AG04450 (cell line): ENCODE results near the gene CBS. TPM values are rescaled to one million over a fixed set of nuclear protein-coding genes. Genes with fewer than 3 reads are reported as not detected.
"Not testable (repeated sequence)": the region's sequence is repeated elsewhere in the genome, so short reads cannot be mapped to it uniquely, and the experiment has no call there.

Source experiments
- CTCF ChIA-PET: fragments of 300-600, 350-600 bp; formaldehyde crosslinking; extraction: SDS; loops from one replicate; lab custom pipeline; 2022; ENCODE audit warnings: antibody characterized with exemption, inconsistent platforms; lab: Charles Lee
- POLR2A ChIA-PET: fragments of 350-600 bp; formaldehyde crosslinking; extraction: SDS; loops from one replicate; lab custom pipeline; 2021; ENCODE audit warnings: antibody characterized with exemption, inconsistent platforms; lab: Yijun Ruan, JAX
- DNase-seq: peaks from one replicate; pipeline ENCODE4 v3.0.0-alpha.2; 2011; ENCODE audit warnings: low read depth, low spot score
- H3K27ac ChIP-seq: one replicate; pipeline ENCODE4 v1.5.1; 2012; ENCODE audit warnings: low read depth, low read length, control low read depth
- H3K27me3 ChIP-seq: one replicate; pipeline ENCODE4 v1.6.0; 2012; ENCODE audit warnings: low read length; ENCODE audit not compliant: control insufficient read depth, insufficient read depth
- H3K4me3 ChIP-seq: 2 replicates; pipeline ENCODE4 v1.5.1; 2011; ENCODE audit warnings: mild to moderate bottlenecking, low read depth, low read length, control low read depth
- H3K9me3 ChIP-seq: 2 replicates; pipeline ENCODE4 v1.5.1; 2012; ENCODE audit warnings: low read length; ENCODE audit not compliant: control insufficient read depth, insufficient read depth
- polyA plus RNA-seq: library from polyadenylated mRNA; depleted of rRNA; stranded (reverse); fragments of >200 nt; gene quantifications from 2 replicates; pipeline ENCODE4 v1.2.3, GENCODE V29; 2011

Gene CBS
- polyA plus RNA-seq, 1 experiment = 41.1 TPM

DNA sequence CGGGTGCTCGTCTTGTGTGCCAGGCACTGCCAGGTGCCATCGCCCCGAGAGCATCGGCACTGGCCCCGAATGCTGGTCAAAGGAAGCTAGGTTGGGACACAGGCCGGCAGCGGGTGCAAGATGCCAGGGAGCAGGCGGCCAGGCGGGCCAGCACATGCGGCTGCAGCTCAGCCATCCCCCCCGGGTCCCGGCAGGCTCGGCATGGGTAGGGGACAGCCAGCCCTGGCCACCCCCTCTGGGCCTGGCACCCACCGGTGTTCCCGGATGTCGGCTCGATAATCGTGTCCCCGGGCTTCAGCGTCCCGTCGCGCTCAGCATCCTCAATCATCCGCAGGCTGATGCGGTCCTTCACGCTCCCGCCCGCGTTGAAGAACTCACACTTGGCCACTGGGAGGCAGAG is 9.6 kb downstream of the CBS start:
- POLR2A ChIA-PET = not testable (repeated sequence)

DNA sequence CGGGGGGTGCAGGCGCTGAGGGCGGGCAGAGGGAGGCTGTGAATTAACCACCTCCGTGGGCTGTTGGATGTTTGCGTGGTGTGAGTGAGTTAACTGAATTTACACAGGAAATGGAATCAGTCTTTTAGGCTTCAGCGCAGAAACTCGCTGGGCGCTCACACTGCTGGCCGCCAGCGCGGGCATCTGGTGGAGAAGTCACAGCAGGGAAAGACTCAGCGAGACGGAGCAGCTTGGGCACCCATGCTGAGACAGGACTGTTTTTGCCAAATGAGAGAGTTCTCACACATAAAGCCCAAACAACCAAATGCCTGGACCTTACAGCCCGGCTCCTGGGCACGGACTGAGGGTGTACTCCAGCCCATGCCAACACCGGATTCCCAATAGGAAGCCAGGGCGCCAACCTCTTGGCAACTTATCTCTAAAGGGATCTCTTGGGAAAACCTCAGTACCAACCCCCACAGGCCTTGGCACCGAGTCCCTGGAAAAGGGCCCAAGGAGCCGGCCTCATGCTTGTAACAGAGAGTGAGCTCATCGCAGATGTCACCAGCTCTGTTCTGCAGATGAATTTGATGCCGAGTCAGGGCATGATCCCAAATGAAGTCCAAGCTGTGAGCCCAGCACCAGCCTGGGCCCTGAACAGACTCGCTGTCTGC is 11.2 kb downstream of the CBS start:
- DNase-seq, CTCF ChIA-PET, H3K27me3 ChIP-seq, H3K4me3 ChIP-seq, H3K9me3 ChIP-seq, H3K27ac ChIP-seq, POLR2A ChIA-PET: not testable (repeated sequence)

More for the DNA sequence above, 9.6 kb downstream of the CBS start:
- CTCF ChIA-PET, H3K4me3 ChIP-seq, DNase-seq, H3K27me3 ChIP-seq, H3K27ac ChIP-seq, H3K9me3 ChIP-seq: not testable (repeated sequence)

DNA sequence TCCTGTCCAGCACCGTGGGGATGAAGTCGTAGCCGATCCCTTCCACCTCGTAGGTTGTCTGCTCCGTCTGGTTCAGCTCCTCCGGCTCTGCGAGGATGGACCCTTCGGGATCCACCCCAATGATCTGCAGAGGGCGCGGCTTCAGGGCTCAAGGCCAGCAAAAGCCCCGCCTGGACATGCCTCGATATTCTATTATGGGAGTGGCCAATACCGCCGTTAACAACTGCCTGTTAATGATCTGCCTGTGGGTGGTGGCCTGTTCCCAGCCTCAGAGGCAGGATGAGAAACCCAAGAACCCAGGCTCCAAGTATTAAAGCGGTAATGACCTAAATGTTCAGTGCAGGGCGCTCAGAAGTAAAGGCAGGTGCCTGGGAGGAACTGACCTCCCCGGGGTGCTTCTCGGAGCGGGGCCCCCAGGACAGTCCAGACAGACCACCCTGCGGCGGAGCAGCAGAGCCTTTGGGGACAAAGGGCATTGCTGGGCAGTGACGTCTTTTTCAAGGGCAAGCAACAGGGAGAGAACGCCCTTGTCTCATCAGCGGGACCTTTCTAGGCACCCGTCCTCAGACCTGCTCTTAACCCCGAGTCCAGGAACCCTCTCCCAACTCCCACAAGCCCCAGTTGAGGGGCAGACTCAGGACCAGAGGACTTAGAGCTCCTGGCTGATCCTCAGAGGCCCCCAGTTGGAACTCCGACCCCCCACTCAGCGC is 12.5 kb downstream of the CBS start:
- H3K4me3 ChIP-seq, DNase-seq, H3K27ac ChIP-seq, H3K27me3 ChIP-seq, CTCF ChIA-PET, POLR2A ChIA-PET, H3K9me3 ChIP-seq: not testable (repeated sequence)

DNA sequence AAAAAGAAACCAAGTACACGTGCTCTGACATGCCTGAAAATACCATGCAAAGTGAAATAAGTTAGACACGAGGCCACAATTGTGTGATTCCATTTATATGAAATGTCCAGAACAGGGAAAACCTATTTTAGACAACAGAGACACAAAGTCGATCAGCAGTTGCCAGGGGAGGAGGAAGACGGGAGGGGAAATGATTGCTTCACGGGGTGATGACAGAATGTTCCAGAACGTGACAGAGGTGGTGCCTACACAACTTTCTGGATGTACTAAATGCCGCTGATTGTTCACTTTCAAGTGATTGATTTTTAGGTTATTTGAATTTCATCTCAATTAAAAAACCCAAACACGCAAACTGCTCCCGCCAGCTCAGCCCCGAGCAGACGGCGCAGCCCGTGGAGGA is 22.5 kb downstream of the CBS start:
- H3K4me3 ChIP-seq, DNase-seq, CTCF ChIA-PET, H3K27ac ChIP-seq, H3K27me3 ChIP-seq, POLR2A ChIA-PET, H3K9me3 ChIP-seq: not testable (repeated sequence)

DNA sequence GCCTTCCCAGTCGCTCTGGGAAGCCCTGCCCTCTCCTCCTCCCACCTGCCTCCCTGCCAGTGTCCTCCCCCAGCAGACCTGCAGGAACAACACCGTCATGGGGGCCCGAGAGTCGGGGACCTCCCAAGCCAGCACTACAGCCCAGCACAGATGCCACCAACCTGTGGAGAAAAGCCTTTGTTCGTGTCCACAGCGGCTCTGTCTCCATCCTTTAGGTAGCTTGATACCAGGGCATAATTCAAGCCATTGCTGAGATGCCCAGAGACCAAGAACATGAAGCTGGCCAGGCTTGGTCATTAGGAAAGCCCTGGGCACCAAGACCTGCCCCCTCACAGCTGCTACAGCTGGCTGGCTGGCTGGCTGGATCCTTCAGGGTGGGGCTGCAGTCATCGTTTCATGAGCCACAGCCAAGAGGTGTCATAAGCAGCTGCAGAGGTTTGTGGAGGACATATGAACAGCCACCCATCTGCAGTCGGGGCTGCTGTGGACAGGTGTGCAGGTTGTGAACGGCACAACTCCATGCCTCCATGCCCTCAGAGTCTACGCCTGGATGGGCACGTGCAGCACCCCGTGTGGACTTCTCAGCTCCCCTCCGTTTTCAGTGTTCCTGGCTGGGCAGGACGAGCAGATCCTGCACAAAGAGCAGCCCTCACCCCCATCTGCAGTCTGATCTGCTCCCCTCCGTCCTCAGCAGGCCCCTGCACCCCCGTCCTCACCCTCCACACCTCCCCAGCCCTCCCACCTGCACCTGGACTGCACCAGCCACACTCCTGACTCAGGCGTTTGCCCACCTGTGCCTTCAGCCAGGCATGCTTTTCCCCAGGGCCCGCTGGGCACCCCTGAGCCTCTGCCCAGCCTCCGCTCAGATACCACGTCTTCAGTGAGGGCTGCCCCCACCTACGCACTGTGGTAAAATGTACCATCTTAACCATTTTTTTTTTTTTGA is 29.5 kb downstream of the CBS start:
- DNase-seq, CTCF ChIA-PET, H3K4me3 ChIP-seq, H3K9me3 ChIP-seq, POLR2A ChIA-PET, H3K27me3 ChIP-seq, H3K27ac ChIP-seq: not testable (repeated sequence)

DNA sequence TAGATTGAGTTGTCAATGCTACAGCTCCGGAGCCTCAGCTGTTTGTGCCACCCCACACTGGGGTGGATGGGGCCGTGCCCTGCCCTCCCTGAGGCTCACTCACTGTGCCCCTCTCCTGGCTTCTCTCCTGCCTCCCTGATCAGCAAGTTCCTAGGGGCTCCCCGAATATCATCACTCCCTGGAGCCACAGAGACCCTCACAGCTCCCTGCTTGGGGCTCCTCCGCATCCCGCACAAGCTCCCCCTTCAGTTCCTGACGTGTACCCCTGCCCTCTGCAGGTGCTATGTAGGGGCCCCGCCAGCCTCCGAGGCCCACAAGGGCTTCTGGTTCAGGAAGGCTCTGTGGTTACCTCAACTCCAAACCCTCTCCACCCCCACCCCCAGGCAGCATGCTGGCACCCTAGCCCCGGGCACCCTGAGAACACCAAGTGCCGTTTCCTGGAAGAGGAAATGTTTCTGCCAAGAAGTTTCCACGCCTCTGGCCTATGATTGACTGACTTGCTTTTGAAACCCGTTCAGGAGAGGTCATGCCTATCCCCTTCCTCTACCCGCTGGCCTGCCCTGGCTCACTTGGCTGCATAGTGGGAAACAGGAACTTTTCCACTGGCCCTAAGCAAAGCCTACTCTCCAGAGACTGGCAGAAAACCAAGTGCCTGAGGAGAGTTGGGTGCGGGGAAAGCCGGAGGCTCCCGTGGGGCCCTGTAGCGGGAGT is 30.3 kb downstream of the CBS start:
- H3K27me3 ChIP-seq, H3K9me3 ChIP-seq, H3K4me3 ChIP-seq, POLR2A ChIA-PET, CTCF ChIA-PET, DNase-seq, H3K27ac ChIP-seq: not testable (repeated sequence)

DNA sequence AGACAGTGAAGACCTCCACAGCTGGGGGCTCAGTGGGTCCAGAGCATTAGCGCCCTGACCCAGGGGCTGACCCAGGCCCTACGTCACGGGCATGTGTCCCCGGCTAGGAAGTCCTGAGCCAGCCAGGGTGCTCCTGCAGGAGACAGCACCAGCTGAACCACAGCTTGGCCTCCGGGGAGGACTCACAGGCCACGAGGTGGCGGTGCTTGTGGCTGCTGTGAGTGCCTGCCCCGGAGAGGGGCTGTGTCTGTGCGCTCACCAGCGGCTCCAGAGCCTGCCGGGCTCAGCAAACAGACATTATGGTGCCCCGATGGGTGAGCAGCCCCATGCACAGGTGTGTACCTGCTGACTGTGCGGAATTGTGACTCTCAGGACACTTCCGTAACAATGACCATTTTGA is 31.1 kb downstream of the CBS start:
- H3K4me3 ChIP-seq, H3K9me3 ChIP-seq, DNase-seq, H3K27me3 ChIP-seq, POLR2A ChIA-PET, CTCF ChIA-PET, H3K27ac ChIP-seq: not testable (repeated sequence)

DNA sequence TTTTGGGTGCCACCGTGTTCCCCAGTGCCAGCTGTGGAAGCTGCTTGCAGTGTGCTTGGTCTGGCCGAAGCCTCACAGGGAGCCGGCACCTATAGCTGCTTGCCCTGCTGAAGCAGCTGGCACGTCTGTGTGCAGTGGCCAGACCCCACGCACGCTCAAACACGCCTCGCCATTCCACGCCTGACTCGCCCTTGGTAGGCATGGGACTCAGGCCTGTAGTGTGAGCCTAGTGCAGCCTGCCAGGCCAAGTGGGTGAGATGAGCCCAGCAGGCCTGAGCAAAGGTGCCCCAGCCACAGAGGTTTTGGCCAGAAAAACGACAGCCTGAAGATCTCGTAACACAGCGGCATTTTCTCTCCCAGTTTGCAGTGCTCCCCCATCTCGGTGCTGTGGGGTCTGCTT is 32.3 kb downstream of the CBS start:
- H3K27ac ChIP-seq, H3K4me3 ChIP-seq, CTCF ChIA-PET, H3K27me3 ChIP-seq, POLR2A ChIA-PET, H3K9me3 ChIP-seq, DNase-seq: not testable (repeated sequence)

DNA sequence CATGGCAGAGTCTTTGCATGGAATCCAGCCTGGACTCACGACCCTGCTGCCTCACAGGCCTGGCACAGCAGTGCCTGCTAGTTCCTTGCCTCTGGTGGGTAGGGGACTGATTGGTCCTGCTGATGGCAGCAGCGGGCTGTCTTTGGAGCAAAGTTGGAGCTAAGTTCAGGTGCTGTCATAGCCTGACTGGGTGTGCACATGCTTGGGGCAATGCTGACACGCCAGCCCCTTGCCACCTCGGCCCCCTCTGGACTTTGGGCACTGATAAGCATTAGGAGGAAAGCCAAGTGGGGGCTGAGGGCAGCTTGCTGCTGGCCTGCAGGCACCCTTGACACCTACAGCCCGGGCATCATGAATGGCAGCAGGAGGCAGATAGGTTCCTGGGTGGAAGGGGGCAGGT is 33.5 kb downstream of the CBS start:
- H3K27ac ChIP-seq, DNase-seq, H3K9me3 ChIP-seq, H3K4me3 ChIP-seq, CTCF ChIA-PET, H3K27me3 ChIP-seq, POLR2A ChIA-PET: not testable (repeated sequence)

DNA sequence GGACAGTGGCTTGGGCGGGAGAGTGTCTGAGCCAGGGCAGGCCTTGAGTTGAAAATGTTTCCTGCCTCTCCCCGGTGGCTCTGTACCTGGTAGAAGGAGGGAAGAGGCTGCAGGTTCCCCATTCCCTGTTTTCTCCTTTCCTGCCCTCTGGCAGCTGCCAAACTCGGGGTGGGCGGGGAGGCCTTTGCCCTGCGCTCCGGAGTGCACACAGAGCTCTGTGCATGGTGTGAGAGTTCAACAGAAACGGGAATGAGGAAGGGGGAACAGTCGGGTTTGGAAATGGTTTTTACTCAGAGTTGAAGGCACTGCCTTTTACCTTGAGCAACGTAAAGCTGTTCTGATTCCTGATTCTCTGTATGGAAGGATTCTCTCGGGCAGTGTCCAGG is 37.0 kb downstream of the CBS start:
- H3K4me3 ChIP-seq, POLR2A ChIA-PET, DNase-seq, H3K27ac ChIP-seq, H3K9me3 ChIP-seq, CTCF ChIA-PET, H3K27me3 ChIP-seq: not testable (repeated sequence)

DNA sequence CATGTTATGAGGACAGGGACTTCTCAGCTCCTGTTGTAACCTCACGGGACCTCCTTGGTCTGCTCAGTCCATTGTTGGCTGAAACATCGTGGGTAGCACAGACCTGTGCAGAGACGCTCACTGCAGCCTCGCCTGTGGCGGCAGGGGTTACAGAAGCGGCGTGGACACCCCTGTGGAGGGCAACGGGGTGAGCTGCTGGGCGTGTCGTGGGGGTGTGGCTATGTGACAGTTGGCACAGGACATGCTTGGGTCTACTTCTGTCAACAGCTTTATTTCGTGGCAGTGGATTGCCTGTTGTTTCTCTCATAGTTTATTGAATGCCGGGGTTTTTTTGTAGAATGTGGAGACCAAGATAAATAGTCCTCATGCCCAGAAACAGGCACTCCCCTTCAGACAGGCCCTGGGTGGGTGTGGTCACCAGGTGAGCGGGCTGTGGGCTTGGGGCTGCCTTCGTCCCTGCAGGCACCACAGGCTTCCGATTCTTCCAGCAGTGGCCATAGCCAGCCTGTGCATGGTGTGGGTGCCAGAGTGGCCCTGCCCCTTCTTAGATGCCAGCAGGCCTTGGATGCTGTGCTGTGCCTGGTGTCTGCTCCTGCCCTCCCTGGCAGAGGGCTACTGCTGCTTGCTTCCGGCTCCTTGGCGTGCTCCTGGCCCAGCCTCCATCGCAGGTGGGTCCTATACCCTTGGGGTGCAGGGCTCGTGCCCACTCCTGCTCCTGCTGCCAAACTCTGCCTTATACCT is 37.5 kb downstream of the CBS start:
- CTCF ChIA-PET, DNase-seq, H3K27me3 ChIP-seq, H3K4me3 ChIP-seq, H3K9me3 ChIP-seq, H3K27ac ChIP-seq, POLR2A ChIA-PET: not testable (repeated sequence)
